ENCODE data around the gene CLDN12. TPM values are rescaled to one million over a fixed set of nuclear protein-coding genes. Genes with fewer than 3 reads are reported as not detected.

Gene CLDN12
- total and polyA plus RNA-seq, 2 of the 4 experiments (the other 2 are of a cell fraction): 33.4 to 46.4 TPM

DNA sequence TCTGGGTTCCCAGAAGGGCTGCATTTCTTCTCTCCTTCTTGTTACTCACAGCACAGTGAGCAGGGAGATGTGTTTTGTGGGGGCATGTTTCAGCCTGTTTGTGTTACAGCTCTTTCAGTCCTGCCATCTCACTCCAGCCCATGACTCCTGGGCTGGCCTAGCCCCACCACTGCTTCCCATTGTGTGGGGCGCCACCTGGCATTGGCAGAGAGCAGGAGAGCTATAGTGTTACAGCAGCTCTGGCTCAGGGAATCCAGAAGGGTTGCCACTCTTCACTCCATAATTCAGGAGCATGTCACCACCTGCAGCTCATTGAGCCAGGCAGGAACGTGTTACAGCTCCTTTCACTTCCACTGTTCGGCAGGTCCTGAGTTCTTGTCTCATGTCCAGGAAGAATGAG is 30.0 kb downstream of the CLDN12 start:
- no peak for ATAC-seq (ENCODE audit: low read depth)

More for the DNA sequence above, 30.0 kb downstream of the CLDN12 start:
- no peak overlapping the region for H3K4ac ChIP-seq (ENCODE audit: low read depth, low read length)
- no peaks in the 10 kb centered on the region for H3K27me3 ChIP-seq (ENCODE audit: control insufficient read depth, insufficient read depth, low read length)
- no peak overlapping the region for H2BK20ac ChIP-seq (ENCODE audit: low read depth, low read length)
- H3K9me1 ChIP-seq (ENCODE audit: insufficient read depth, low read length): no peaks in the 10 kb centered on the region
- no peak overlapping the region for H3K4me3 ChIP-seq (ENCODE audit: insufficient read depth, low read depth, low read length)
- in situ Hi-C loops (cut with MboI; ENCODE audit: low sequenced_read_pairs): loop anchor here (10.0 kb wide), 1 partner anchor 268 kb away; no protein-coding TSS in a partner anchor
- H2AK5ac ChIP-seq (ENCODE audit: low read depth, low read length): no peak overlapping the region
- no peak overlapping the region for H3K9ac ChIP-seq (ENCODE audit: low read depth, low read length)
- no peak for DNase-seq
- H3K79me1 ChIP-seq (ENCODE audit: low read depth in 1 of 2, low read length in 2 of 2): no peaks in the 10 kb centered on the region
- no peak overlapping the region for H2AFZ ChIP-seq (replicated peaks; ENCODE audit: low read length, poor library complexity)
- H3K23ac ChIP-seq (ENCODE audit: low read depth, low read length): no peak overlapping the region
- H4K20me1 ChIP-seq (ENCODE audit: insufficient read depth, low read length): no peaks in the 10 kb centered on the region
- H3K36me3 ChIP-seq (ENCODE audit: control insufficient read depth, insufficient read depth, low read length): no peaks in the 10 kb centered on the region
- H3K4me1 ChIP-seq (ENCODE audit: control insufficient read depth, insufficient read depth, low read length): no peaks in the 10 kb centered on the region
- H2BK15ac ChIP-seq (ENCODE audit: low read depth, low read length): no peak overlapping the region
- H3K9me3 ChIP-seq (ENCODE audit: control insufficient read depth, insufficient read depth, low read length): peaks cover 7% of the 10 kb centered on the region; the same call in 1 of the 2 replicates
- H3K27ac ChIP-seq (ENCODE audit: insufficient read depth, low read length): no peak overlapping the region
- dilution Hi-C loops (cut with HindIII; ENCODE audit: low sequenced_read_pairs, unreplicated experiment): no loop called here
- no TSS peak for BruUV-seq (replicated peaks)
- H2AK9ac ChIP-seq (replicated peaks; ENCODE audit: low read depth, low read length, poor library complexity): no peak overlapping the region
- ChIA-PET CTCF (no interaction called here), POLR2A (ENCODE audit: unreplicated experiment) (no interaction called here)
- H4K91ac ChIP-seq (ENCODE audit: insufficient read depth, low read depth, low read length): no peak overlapping the region
- H4K5ac ChIP-seq (ENCODE audit: low read depth, low read length): no peak overlapping the region
- no peak overlapping the region for H3K4me2 ChIP-seq (ENCODE audit: low read depth, low read length)
- TF ChIP-seq RAD21 (IDR thresholded peaks at IDR 0.05; ENCODE audit: low read length): no peak
- TF ChIP-seq FOS (IDR thresholded peaks at IDR 0.05; ENCODE audit: low read depth, low read length): no peak
- TF ChIP-seq POLR2A (IDR thresholded peaks at IDR 0.05; ENCODE audit: low read depth, low read length): no peak
- no peak for TF ChIP-seq RFX5 (IDR thresholded peaks at IDR 0.05; ENCODE audit: low read depth, low read length)
- no peak for TF ChIP-seq CEBPB (IDR thresholded peaks at IDR 0.05; ENCODE audit: low read depth, low read length)
- TF ChIP-seq BHLHE40 (IDR thresholded peaks at IDR 0.05; ENCODE audit: low read depth, low read length): no peak
- no peak for TF ChIP-seq CHD1 (IDR thresholded peaks at IDR 0.05; ENCODE audit: low read depth, low read length)
- no peak for TF ChIP-seq NFE2L2 (IDR thresholded peaks at IDR 0.05; ENCODE audit: low read depth, low read length)
- TF ChIP-seq SMC3 (IDR thresholded peaks at IDR 0.05; ENCODE audit: low read depth, low read length): no peak
- no peak overlapping the region for H2BK120ac ChIP-seq (ENCODE audit: low read depth, low read length)
- no peak overlapping the region for H4K8ac ChIP-seq (ENCODE audit: low read depth in 2 of 2, low read length in 2 of 2)
- intact Hi-C loops (cut with micrococcal nuclease): no loop called here
- no peak overlapping the region for H2BK5ac ChIP-seq (ENCODE audit: low read depth, low read length, poor library complexity, severe bottlenecking)
- no peak overlapping the region for H3K14ac ChIP-seq (replicated peaks; ENCODE audit: low read depth, low read length)
- WGBS, 2 experiments (ENCODE audit: extremely low coverage in 2 of 2, insufficient read length in 1 of 2): 83% methylated on average over 1 of the region's 3 CpGs; no CpG with 5 or more reads in 1 of the 2 experiments
- H3K18ac ChIP-seq (ENCODE audit: low read depth, low read length): no peak overlapping the region
- H3K56ac ChIP-seq (ENCODE audit: extremely low read depth, insufficient read depth, low read length): no peak overlapping the region

Measured in IMR-90 (cell line).